ENCODE data around the gene TMEM39B. TPM values are rescaled to one million over a fixed set of nuclear protein-coding genes. Genes with fewer than 3 reads are reported as not detected.

TMEM39B gene

DNA sequence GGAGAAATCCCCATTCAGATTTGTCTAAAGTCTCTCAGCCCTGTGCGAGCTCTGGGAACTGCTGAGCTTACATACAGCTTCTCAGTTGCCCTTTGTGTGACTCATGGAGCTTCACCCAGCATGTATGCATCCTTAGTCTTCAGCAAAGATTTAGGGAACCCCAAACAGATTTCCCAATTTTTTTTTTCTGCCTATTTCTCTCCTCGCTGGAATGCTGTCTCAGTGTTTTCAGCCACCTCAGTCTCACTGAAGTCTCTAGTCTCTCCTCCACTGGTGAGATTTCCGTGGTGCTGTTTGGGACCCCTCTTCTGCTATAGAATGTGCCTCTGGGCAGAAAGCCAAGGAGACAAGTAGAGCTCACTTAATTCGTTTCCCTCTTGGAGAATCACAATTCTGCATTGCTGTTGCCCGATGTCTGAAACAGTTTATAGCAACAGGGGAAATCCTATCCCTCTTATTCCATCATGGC lies 78.6 kb downstream of the TMEM39B start:
- Histone ChIP-seq H3K23ac (ENCODE audit: low read length) (no peak overlapping the region), H3K4ac (ENCODE audit: low read depth, low read length) (no peak overlapping the region), H3K79me2 (ENCODE audit: control insufficient read depth, insufficient read depth, low read length) (peaks cover 11% of the 10 kb centered on the region), H4K5ac (ENCODE audit: low read length) (no peak overlapping the region), H3K4me2 (ENCODE audit: low read length) (no peak overlapping the region), H3K27me3 (ENCODE audit: insufficient read depth, low read length, poor library complexity) (no peaks in the 10 kb centered on the region), H3K79me1 (ENCODE audit: low read length) (peaks cover 5% of the 10 kb centered on the region), H2BK5ac (ENCODE audit: low read length) (no peak overlapping the region), H3K27ac (ENCODE audit: low read depth, low read length) (no peak overlapping the region), H4K8ac (ENCODE audit: low read depth, low read length) (no peak overlapping the region), H3K18ac (ENCODE audit: low read length) (no peak overlapping the region), H2AK5ac (ENCODE audit: low read length) (no peak overlapping the region), H3K9ac (ENCODE audit: low read length) (no peak overlapping the region), H3K56ac (ENCODE audit: low read length) (no peak overlapping the region), H2BK120ac (ENCODE audit: low read depth, low read length) (no peak overlapping the region), H2BK15ac (replicated peaks; ENCODE audit: low read depth) (no peak overlapping the region), H3K4me1 (ENCODE audit: control insufficient read depth, low read depth, low read length) (no peaks in the 10 kb centered on the region), H3K36me3 (ENCODE audit: control insufficient read depth, insufficient read depth, low read length) (no peaks in the 10 kb centered on the region), H3K4me3 (ENCODE audit: low read length) (no peak overlapping the region)
- DNase-seq: no peak
- no CpG with 5 or more reads among the region's 5 CpGs for WGBS (ENCODE audit: extremely low coverage, insufficient coverage, low lambda C conversion rate)

Small RNA genes lying within 50 kb of the gene (small RNA-seq; reads per million reads assigned to genes)
- gene MIR5585 (ENCODE audit: insufficient read depth) (not detected), gene RF00017 (ENCODE audit: insufficient read depth) (not detected)

All from mesendoderm (in vitro differentiated cells).